A549 (cell line): ENCODE measurements around the gene SCN2B.

Experiments used
- CTCF ChIP-seq: fragments of >200 bp; sonication (Bioruptor Twin); formaldehyde crosslinking; IDR thresholded peaks from 3 replicates; pipeline ENCODE4 v1.5.1; 2016
- EP300 ChIP-seq, 2 experiments: fragments of >200 bp; sonication (Bioruptor Twin); formaldehyde crosslinking; IDR thresholded peaks; 2 replicates in 1 of 2; 3 replicates in 1 of 2; pipeline ENCODE4 v1.6.1; 2016 to 2017
- FOSL2 ChIP-seq, 2 experiments: fragments of 450-650 bp in 1 of 2; fragments of >200 bp in 1 of 2; sonication (Bioruptor Twin) in 1 of 2; formaldehyde crosslinking; IDR thresholded peaks; 2 replicates each; pipeline versions ENCODE4 v1.5.0 to v1.6.1; 2016 to 2020; ENCODE audit warnings: mild to moderate bottlenecking in 1 of 2, moderate library complexity in 1 of 2
- POLR2A ChIP-seq: IDR thresholded peaks from 2 replicates; pipeline ENCODE4 v1.6.1; 2012; ENCODE audit warnings: mild to moderate bottlenecking, low read length
- RCOR1 ChIP-seq: fragments of 150-350 bp; IDR thresholded peaks from 2 replicates; pipeline ENCODE4 v1.6.1; 2014; ENCODE audit warnings: antibody characterized with exemption, low read length, low read depth
- SREBF2 ChIP-seq: fragments of 450-650 bp; IDR thresholded peaks from 2 replicates; pipeline ENCODE4 v1.6.1; 2014; ENCODE audit warnings: mild to moderate bottlenecking, moderate library complexity

GRCh38 chr11:118133816-118134215 is 42.6 kb downstream of the SCN2B start:
- TF ChIP-seq RCOR1 (no peak), SREBF2 (no peak), CTCF (no peak), EP300 (IDR thresholded peaks at IDR 0.05) (no peak), FOSL2 (IDR thresholded peaks at IDR 0.05) (no peak), FOSL2 (CRISPR knock-in tag; IDR thresholded peaks at IDR 0.05) (no peak), POLR2A (no peak)
